Fibroblast of the conjunctiva (primary cell): ENCODE measurements around the gene HS3ST5.
"Not testable (repeated sequence)": the region's sequence is repeated elsewhere in the genome, so short reads cannot be mapped to it uniquely, and the experiment has no call there.

ENCODE experiments used
- DNase-seq: peaks from one replicate; pipeline ENCODE4 v3.0.0-alpha.2; 2010; ENCODE audit warnings: low read depth

Gene HS3ST5

DNA sequence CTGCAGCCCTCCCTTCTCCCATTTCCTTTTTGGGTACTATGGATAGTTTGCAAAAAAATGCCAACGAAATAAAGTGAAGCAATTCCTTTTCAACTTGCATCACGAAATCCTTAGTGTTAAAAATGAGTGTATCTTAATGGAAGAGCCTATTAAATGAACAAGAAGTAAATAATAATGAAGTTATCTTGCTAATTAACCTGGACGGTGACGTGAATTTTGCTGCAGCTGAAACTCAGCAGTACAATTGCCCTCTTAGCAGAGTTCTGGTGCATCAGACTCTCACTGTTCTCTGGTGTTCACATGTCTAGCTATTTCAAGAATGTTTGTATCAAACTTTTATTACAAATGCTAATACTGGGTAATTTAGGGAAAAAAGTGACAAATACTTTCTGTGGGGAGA lies 252.2 kb downstream of the HS3ST5 start:
- DNase-seq: no peak

DNA sequence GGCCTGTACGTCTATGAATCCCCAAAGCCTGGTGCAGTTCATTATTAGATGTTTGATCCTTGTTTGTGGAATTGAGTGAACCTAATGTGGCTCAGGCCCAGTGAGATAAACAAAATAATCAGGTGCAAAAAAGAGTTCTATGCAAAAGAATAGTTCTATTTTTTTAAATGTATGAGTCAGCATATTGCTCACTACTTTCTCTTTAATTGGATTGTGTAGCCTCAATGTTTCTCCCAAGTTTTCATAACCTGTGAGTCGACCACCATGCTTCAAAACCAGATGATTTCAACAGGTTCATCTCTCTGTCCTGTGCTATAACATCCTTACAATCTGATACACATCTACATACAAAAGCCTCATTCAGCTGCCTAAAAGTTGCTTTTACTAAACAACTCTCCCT lies 255.3 kb downstream of the HS3ST5 start:
- no peak for DNase-seq

DNA sequence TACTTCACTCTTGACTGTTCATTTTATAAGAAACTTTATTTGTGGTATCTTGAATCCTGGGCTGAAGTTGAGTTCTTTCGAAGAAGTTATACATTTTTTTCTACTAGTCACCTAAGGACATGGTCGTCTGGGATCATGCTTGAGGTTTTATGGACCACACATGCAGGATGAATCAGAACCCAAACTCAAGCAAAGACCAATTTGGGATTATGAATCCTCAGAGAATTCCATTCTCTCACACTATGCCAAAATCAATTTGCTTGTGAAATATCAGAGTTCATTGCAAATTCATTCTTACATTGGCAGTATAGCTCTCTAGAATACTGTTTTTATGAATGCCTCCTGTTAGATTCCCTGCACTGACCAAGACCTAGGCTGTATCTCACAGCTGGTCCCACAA lies 257.6 kb downstream of the HS3ST5 start:
- no peak for DNase-seq

GRCh38 chr6:114084327-114084890 lies 258.4 kb downstream of the HS3ST5 start:
- no peak for DNase-seq

DNA sequence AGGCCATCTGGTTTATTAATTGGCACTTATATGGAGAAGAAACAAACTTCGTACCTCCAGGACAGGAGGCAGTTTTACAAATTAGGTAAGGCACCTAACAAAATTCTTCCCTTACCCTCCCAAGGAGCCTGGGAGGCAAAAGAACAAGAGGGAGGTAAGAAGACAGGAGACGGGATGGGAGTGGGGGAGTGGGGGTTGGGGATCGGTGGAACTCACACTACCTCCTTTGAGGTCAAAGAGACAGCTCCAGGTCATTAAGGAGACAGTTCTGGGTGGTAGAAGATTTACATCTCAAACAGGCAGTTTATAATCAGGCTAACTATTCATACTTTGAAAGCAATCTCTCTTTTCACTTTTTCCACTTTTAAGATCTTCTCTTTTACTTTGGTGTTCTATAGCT lies 259.6 kb downstream of the HS3ST5 start:
- no peak for DNase-seq

DNA sequence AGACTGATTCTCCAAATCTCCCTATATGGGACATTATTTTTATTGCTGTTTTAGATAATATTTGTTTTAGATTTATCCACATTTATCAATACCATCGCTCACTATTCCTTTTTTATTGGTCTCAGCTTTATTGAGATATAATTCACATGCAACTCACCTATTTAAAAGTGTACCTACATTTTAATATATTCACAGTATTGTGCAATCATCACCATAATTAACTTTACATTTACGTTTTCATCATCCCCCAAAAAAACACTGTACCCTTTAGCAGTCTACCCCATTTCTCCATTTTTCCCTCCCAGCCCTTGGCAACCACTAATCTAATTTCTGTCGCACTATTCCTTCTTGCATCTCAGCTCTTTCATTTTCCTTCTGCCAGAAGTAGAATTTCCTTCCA lies 261.1 kb downstream of the HS3ST5 start:
- no peak for DNase-seq

- no peak for DNase-seq
Observed at GRCh38 chr6:114080891-114081510, 261.8 kb downstream of the HS3ST5 start.

DNA sequence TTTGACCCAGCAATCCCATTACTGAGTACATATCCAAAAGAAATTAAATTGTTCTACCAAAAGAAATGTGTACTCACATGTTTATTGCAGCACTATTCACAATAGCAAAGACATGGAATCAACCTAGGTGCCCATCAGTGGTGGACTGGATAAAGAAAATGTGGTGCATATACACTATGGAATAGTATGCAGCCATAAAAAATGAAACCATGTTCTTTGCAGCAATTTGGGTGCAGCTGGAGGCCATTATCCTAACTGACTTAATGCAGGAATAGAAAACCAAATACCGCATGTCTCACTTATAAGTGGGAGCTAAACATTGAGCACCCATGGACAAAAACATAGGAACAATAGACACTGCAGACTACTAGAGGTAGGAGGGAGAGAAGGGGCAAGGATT lies 262.4 kb downstream of the HS3ST5 start:
- not testable (repeated sequence) for DNase-seq

DNA sequence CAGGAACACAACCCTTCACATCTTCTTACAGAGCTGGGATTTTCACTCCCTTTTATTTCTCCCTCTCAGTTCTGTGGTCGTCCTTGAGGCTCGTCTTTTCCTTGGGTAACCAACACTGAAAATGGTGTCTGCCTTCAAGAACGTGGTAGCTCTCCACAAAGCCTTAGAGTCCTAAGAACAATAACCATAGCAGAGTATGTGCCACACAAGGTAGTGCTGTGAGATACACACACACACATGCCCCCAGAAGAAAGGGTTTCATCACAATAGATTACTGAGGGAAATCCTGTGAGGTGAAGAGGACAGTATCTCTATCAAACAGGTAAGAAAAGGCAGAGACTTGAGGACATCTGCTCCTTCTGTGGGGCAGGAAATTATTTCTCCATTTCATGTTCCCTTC lies 267.0 kb downstream of the HS3ST5 start:
- no peak for DNase-seq

GRCh38 chr6:114075300-114075699 lies 267.5 kb downstream of the HS3ST5 start:
- no peak for DNase-seq

- DNase-seq: no peak
Observed at GRCh38 chr6:114068771-114069170, 274.1 kb downstream of the HS3ST5 start.

- DNase-seq: no peak
Observed at GRCh38 chr6:114068116-114068515, 274.7 kb downstream of the HS3ST5 start.

GRCh38 chr6:114064862-114065261 lies 278.0 kb downstream of the HS3ST5 start:
- no peak for DNase-seq

DNA sequence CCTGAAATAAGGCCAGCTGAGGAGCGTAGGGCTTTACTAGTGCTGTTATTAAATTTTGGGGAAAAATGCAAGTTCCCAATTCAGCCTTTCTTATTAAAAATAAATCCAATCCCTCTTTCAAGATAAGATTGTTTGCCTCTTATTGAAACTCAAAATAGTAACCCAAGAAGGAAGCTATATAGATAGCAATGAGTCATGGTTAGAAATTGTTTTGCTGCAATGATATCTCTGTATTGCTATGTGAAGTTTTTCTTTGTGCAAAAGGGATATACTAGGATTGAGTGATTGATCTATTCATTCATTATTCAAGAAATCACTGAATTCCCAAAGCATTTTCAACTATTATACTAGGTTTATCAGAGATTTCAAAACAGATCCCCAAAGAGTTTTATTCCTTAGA lies 278.9 kb downstream of the HS3ST5 start:
- DNase-seq: no peak

GRCh38 chr6:114062199-114062598 lies 280.6 kb downstream of the HS3ST5 start:
- no peak for DNase-seq

- no peak for DNase-seq
Observed at GRCh38 chr6:114061741-114062140, 281.1 kb downstream of the HS3ST5 start.

- no peak for DNase-seq
Observed at GRCh38 chr6:114061116-114061515, 281.7 kb downstream of the HS3ST5 start.

DNA sequence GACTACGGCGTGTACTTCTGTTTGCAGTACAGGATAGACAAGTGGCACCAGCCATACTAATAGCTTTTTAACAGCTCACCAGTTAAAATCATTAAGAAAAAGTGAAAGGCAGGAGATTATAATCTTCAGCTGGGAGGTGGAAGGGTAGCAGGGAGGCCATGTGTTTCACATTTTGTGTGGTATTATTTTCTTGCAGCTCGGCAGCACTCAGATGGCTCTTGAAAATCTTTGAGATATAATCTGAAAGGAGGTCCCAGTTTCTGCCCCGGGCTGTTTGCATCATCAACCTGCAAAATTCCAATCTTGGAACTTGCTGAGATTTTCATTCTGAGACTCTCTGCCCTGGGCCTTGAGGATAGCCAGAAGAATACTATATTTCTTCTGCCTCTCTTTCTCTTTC lies 284.4 kb downstream of the HS3ST5 start:
- no peak for DNase-seq

DNA sequence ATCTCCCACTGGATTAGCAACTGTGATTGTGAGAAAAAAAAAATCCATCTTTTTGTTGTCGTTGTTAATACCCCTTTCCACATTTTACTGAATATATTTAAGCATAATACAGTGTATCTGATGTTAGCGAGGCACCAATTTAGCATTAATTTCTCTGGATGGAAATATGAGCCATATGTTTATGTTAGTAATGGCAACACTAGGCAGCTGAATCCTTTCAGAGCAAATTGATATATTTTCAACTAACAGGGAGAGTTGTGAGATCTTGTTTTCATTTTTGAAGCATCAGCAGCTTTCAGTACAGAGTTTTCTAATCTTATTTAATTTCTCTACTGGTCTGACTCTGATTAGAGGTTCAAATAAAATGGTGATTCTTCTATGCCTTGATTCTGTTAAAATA lies 287.1 kb downstream of the HS3ST5 start:
- no peak for DNase-seq

- DNase-seq: no peak
Observed at GRCh38 chr6:114055349-114055748, 287.5 kb downstream of the HS3ST5 start.

DNA sequence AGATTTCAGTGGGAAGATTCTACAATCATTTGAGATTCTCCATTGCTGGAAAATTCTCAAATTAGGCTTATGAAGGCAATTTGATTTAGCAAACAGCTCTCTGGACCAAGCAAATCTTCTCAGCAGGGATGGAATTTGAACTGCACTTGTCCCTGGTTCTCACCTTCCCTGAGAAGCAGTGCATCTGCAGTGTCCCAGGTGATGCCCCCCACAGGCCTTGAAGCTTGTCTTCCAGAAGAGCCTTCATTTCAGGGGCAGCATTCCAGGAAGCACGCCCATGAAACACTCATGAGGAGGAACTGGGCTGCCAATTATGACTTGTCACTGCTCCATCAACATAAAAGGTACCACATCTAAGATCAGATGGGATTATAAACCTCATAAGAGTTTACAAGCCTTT lies 289.0 kb downstream of the HS3ST5 start:
- DNase-seq: no peak

GRCh38 chr6:114052141-114052540 lies 290.7 kb downstream of the HS3ST5 start:
- no peak for DNase-seq

- no peak for DNase-seq
Observed at GRCh38 chr6:114051031-114051430, 291.8 kb downstream of the HS3ST5 start.

- DNase-seq: no peak
Observed at GRCh38 chr6:114049367-114049966, 293.4 kb downstream of the HS3ST5 start.
